HT1080 (cell line): ENCODE data around the gene CACTIN. TPM values are rescaled to one million over a fixed set of nuclear protein-coding genes. Genes with fewer than 3 reads are reported as not detected.

Experiments used
- DNase-seq: peaks from one replicate; pipeline ENCODE4 v3.0.0-alpha.2; 2015; ENCODE audit warnings: low read depth
- total RNA-seq: library from RNA; depleted of rRNA; stranded (reverse); fragments of >200 nt; shearing (Covaris generic); gene quantifications from 2 replicates; pipeline ENCODE4 v1.2.3, GENCODE V29; 2014

CACTIN gene
- total RNA-seq, 1 experiment from 2014 or later: 27.8 TPM

- no peak for DNase-seq
Observed at GRCh38 chr19:3664879-3665642, 38.5 kb upstream of the CACTIN start.

DNA sequence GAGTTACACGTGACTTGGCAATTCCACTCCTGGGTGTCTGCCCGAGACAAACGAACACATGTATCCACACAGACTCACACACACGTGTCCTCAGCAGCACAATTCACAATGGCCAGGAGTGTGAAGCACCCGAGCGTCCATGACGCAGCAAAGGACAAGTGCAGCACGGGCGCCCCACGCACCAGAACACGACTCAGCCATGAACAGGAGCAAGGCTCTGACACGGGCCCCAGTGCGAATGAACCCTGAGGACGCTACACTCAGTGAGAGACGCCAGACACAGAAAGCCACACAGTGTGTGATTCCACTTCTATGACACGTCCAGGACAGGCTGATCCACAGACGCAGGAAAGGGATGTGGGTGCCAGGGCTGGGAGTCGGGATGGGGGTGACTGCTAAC lies 37.2 kb upstream of the CACTIN start:
- DNase-seq: no peak

- no peak for DNase-seq
Observed at GRCh38 chr19:3661284-3662238, 35.0 kb upstream of the CACTIN start.

DNA sequence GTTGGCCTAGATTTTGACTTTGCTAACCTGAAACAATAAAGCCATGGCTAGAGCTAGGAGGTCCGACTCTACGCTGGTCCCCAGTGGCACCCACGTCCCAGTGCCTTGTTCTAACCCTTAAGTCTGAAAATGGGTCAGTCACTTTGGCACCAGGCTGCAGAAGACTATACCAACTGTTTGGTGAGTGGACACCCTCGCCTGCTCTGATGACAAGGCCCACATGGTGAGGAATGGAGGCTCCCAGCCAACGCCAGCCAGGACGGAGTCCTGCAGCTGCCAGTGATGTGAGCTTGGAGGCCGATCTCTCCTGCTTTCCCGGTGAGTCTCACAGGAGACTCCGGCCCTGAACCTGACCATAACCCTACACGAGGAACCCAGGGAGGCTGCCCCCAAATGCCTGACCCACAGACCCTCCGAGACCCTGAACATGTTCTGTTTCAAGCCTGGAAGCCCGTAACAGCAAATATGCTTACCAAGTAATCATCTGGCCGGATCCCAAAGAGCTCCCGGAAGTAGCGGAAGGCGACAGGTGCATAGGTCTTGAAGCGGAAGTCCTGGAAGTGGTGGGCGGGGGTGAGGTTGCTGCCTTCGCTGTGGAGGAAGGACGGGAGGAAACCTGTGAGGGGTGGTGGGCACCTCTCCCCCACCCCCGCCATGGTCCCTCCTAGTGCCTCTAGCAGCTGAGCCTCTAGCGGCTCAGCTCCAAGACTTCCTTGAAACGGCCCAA lies 34.1 kb upstream of the CACTIN start:
- DNase-seq: no peak

DNA sequence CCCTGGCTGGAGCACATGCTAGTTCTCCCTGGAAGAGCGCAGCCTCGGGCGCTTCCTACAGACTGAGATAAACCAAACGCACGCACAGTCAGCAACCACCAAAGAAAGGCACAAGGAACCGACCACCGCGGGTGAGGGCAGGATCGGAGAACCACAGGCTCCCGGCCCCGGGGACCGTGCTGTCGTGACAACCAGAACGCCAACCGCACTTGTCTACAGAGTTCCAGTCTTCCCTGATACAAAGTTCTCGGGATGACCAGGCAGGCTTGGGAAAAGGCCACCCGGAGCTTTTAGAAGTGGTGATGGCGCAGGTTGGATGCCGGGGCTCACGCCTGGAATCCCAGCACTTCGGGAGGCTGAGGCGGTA lies 33.1 kb upstream of the CACTIN start:
- no peak for DNase-seq

GRCh38 chr19:3658870-3659745 lies 32.5 kb upstream of the CACTIN start:
- DNase-seq: no peak

GRCh38 chr19:3658004-3658869 lies 31.6 kb upstream of the CACTIN start:
- no peak for DNase-seq

DNA sequence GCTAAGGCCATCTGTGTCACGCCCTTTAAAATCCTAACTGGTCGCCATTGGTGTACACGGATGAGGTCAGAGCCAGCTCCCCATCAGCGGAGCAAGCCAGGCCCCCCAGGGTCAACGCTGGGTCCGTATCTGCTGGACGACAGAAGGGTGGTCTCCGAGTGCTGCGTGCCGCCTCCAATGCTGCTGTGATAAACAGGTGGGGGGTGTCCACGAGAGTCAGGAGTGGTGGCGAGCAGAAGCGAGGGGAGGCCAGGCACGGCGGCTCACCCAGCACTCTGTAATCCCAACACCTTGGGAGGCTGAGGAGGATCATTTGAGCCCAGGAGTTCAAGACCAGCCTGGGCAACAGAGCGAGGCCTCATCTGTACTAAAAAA lies 30.8 kb upstream of the CACTIN start:
- no peak for DNase-seq

GRCh38 chr19:3656747-3657394 lies 30.3 kb upstream of the CACTIN start:
- no peak for DNase-seq

DNA sequence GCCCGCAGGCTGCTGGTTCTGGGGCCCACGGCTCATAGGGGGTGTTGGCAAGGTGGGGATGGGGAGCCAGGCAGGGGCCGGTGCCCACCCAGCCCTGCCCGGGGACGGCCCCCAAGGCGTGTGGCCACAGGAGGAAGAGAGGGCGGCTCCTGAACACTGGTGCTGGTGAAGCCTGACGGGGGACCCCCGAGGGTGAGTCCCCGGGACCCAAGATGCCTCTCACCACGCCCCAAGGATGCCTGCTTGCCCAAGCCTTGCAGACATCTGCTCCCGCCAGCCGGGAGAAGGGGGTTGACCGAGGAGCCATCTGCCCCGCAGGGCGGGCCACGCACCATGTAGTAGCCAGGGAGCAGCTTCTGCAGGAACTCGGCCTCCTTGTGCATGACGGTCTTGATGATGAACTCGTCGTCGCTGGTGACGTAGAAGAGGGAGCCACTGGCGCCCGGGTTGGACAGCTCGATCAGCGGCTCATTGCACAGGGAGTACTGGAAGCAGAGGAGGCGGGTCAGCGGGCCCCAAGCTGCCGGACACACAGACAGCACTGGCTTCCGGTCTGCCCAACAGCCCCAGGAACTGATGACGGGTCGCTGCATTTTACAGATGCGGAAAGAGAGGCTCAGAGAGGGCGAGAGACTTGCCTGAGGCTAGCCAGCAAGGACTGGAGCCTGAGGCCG lies 29.6 kb upstream of the CACTIN start:
- DNase-seq: no peak

DNA sequence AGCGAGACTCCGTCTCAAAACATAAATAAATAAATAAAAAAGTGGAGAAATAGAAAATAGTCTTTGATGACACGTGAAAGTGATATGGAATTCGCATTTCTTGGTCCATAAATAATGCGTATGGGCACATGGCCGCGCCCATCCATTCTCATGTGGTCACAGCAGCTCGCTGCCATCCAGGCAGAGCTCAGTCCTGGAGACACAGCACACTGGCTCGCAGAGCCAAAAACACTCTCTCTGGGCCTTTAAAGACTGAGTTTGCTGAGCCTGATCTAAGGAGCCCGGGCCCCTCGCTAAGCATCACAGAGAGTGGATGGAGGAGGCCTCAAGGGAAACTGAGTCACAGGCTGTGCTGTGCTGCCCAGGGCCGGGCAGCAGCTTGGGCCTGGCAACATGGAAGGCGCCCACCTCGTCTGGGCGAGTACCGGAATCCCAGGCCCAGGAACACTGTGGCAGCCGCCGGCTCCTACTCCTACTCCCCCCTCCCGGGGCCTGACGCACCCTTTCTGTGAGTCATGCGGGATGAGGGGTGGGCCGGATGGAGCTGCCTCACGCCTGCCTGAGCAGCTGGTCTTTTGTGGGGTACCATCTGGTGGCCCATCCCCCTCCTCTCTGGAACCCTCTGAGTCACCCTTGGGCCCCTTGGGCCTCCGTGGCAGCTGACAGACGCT lies 28.9 kb upstream of the CACTIN start:
- peak; percentile 97 for DNase-seq

- no peak for DNase-seq
Observed at GRCh38 chr19:3653865-3654513, 27.4 kb upstream of the CACTIN start.

DNA sequence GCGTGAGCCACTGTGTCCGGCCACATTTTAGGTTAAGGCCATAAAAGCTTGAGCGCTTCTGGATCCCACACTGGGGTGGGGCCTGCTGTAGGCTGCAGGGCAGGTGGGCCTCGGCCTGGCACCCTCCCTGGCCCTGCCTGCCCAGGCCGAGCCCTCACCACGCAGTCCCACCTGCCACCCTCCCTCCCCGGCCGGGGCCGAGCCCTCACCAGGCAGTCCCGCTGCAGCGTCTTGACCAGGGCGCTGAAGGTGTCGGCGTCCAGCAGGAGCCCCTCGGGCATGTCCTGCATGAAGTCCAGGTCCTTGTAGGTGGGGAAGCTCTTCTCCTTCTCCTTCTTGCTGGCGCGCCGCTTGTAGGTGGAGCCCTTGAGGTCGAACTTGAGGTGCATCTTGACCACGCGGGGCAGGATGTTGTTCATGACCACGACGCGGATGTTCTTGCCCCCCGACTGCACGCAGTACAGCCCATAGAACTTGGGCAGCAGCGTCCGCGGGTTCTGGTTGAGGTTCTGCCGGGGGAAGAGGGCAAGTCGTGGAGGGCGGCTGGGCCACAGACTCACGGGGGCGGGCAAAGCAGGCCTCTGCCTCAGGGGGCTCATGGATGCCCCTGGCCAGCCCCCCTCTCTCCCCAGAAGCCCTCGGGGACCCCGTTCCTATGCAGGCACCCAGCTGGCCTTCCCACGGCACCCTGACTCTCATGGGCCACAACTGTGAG lies 26.6 kb upstream of the CACTIN start:
- no peak for DNase-seq

GRCh38 chr19:3652422-3652821 lies 25.8 kb upstream of the CACTIN start:
- no peak for DNase-seq

DNA sequence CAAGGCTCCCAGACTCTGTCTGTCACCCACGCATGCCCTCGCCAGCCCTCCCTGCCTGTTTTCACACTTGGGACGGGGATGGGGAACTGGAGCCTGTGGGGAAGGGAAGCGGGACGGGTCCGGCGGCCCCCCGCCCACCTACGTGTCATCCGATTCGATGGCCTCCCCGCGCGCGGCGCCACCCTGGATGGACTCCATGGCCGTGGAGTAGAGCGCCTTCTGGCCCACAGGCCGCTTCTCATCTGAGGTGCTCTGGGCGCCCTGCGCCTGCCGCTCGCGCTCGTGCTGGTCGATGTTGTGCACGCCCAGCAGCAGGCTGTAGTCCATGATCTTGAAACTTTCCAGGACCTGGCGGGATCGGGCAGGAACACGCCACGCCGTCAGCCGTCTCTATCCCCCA lies 25.1 kb upstream of the CACTIN start:
- DNase-seq: no peak

DNA sequence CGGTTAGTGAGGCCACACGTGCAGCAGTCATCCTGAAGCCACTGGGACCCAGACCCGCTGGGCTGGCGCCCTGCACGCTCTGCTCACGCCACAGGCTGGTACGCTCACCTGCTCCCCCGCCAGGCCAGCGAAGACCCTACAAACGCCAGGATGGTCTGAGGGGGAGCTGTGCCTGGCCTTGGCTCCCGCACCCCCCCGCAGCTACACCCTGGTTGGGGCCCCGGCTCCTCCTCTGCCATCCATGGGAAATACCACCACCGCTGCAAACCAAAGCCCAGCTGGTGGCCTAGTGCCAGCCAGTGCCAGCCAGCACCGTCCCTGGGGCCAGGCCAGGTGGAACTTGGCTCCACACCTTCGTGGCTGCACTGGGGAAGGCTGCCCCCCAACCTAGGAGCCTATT lies 23.3 kb upstream of the CACTIN start:
- DNase-seq: no peak
